Adrenal gland (tissue), 12 donors: ENCODE measurements around the gene BTBD7. TPM values are rescaled to one million over a fixed set of nuclear protein-coding genes. Genes with fewer than 3 reads are reported as not detected.

ENCODE experiments used
- DNase-seq, 7 donors: peaks; one replicate each; pipeline ENCODE4 v3.0.0-alpha.2; 2019 to 2020
- H3K27ac ChIP-seq, 5 donors: fragments of 200-600 bp; sonication (generic) in 4 of 5; 1 replicate in 3 of 5; 2 replicates in 2 of 5; pipeline versions ENCODE4 v1.5.1 to v1.8.0; 2016 to 2020; ENCODE audit warnings: mild to moderate bottlenecking in 1 of 5
- H3K27me3 ChIP-seq: fragments of 200-600 bp; 2 replicates; pipeline ENCODE4 v1.8.0; 2021
- H3K36me3 ChIP-seq, 2 donors: fragments of 200-600 bp; replicated peaks in 1 of 2; 1 replicate in 1 of 2; 2 replicates in 1 of 2; pipeline versions ENCODE4 v1.5.1 to v1.8.0; 2018 to 2022
- H3K4me1 ChIP-seq, 2 donors: fragments of 200-600 bp; replicated peaks in 1 of 2; 1 replicate in 1 of 2; 2 replicates in 1 of 2; pipeline versions ENCODE4 v1.5.1 to v1.8.0; 2018 to 2021
- H3K4me3 ChIP-seq, 4 donors: fragments of 200-600 bp; sonication (generic) in 3 of 4; one replicate each; pipeline ENCODE4 v1.5.1; 2016 to 2018
- H3K9me3 ChIP-seq, 3 donors: fragments of 200-600 bp; sonication (generic) in 1 of 3; replicated peaks in 1 of 3; 1 replicate in 2 of 3; 2 replicates in 1 of 3; pipeline versions ENCODE4 v1.5.1 to v1.8.0; 2016 to 2021
- CTCF ChIP-seq, 6 experiments: fragments of 450-650 bp in 4 of 6; fragments of 200-600 bp in 2 of 6; sonication (generic) in 1 of 6; IDR thresholded peaks; 1 replicate in 5 of 6; 2 replicates in 1 of 6; pipeline versions ENCODE4 v1.5.1 to v1.8.0; 2016 to 2021; ENCODE audit warnings: antibody characterized with exemption in 6 of 6, mild to moderate bottlenecking in 2 of 6, moderate library complexity in 1 of 6
- POLR2A ChIP-seq, 2 donors: fragments of 450-650 bp; IDR thresholded peaks; one replicate each; pipeline ENCODE4 v1.6.1; 2017; ENCODE audit warnings: antibody characterized with exemption in 2 of 2, mild to moderate bottlenecking in 2 of 2, moderate library complexity in 1 of 2
- WGBS, 4 donors: extraction: QIAGEN DNeasy Blood & Tissue Kit in 2 of 4; methylation state at CpG; one replicate each; pipeline versions ENCODE4 v1.1.5 to v1.1.7; 2013 to 2017; 5-methylcytosine and 5-hydroxymethylcytosine counted together
- intact Hi-C, 2 donors: fragments of 100-400 bp; cut with DNase I; formaldehyde crosslinking; loops; one replicate each; pipeline versions ENCODE4 v1.14.1 to v1.15.0; 2022 to 2023
- polyA plus RNA-seq, 3 donors: library from polyadenylated mRNA; stranded (reverse); fragments of 200-250 nt in 2 of 3; fragments of 350-450 nt in 1 of 3; fragmentation: Illumina TruSeq in 1 of 3; extraction: RNeasy Lipid Tissue Mini Kit (QIAGEN cat#74804) in 1 of 3; gene quantifications; one replicate each; pipeline ENCODE4 v1.2.3, GENCODE V29; 2013 to 2014
- total RNA-seq, 9 donors: library from RNA; depleted of rRNA in 4 of 9; stranded (reverse); fragments of >200 nt in 4 of 9; fragments of 120-200 nt in 1 of 9; fragmentation: NEBNext Ultra II Directional in 1 of 9; extraction: Animal tissue kit (Norgen Biotek cat#: 25700) in 1 of 9; gene quantifications; one replicate each; pipeline versions ENCODE4 v1.1.0 to v1.2.4, GENCODE V29; 2013 to 2023
- donor health status: healthy with polysubstance abuse.
- donor health status: Bipolar disorder and iron deficiency.
- donor health status: DM: yes; HTN: yes; CAD: no.
- donor health status: DM: no; HTN: no; CAD: no.
- donor health status: DM: no; HTN: no; CAD: no.
- donor health status: DM: yes; HTN: yes; CAD: no.

The BTBD7 gene
- total and polyA plus RNA-seq, 12 donors = 7.4 to 41.0 (median 17.4) TPM

GRCh38 chr14:93337884-93338283, 5.0 kb upstream of the BTBD7 start:
- WGBS, 4 donors = 96 to 100% (median 98%) methylated on average over 2 to 7 of the region's 7 CpGs
- no peaks in the 10 kb centered on the region for H3K27me3 ChIP-seq
- H3K4me3 ChIP-seq = no peak overlapping the region
- no peaks in the 10 kb centered on the region for H3K36me3 ChIP-seq
- H3K4me1 ChIP-seq = no peaks in the 10 kb centered on the region
- TF ChIP-seq CTCF (IDR thresholded peaks at IDR 0.05) (no peak), POLR2A (IDR thresholded peaks at IDR 0.05) (no peak)
- no peak overlapping the region for H3K27ac ChIP-seq
- peaks cover 0 to 3% (median 0%) of the 10 kb centered on the region in 3 donors for H3K9me3 ChIP-seq
- intact Hi-C loops = loop anchor here in 1 of 2 donors (10.0 kb wide), 1 partner anchor 103 kb away; no protein-coding TSS in a partner anchor
- DNase-seq = no peak

GRCh38 chr14:93337143-93337753, 4.4 kb upstream of the BTBD7 start:
- WGBS, 4 donors = 91 to 97% (median 94%) methylated on average over 4 of the region's 4 CpGs
- intact Hi-C loops = loop anchor here in 1 of 2 donors (10.0 kb wide), 1 partner anchor 102 kb away; no protein-coding TSS in a partner anchor
- Histone ChIP-seq H3K27ac (no peak overlapping the region), H3K4me3 (no peak overlapping the region), H3K9me3 (peaks cover 0 to 3% (median 0%) of the 10 kb centered on the region in 3 donors), H3K27me3 (no peaks in the 10 kb centered on the region), H3K4me1 (no peaks in the 10 kb centered on the region), H3K36me3 (no peaks in the 10 kb centered on the region)
- no peak for DNase-seq
- TF ChIP-seq POLR2A (IDR thresholded peaks at IDR 0.05) (no peak), CTCF (IDR thresholded peaks at IDR 0.05) (no peak)

- Histone ChIP-seq H3K27ac (peak overlapping the region; percentile 59 to 99 (median 96)), H3K4me3 (peak overlapping the region in 3 of 4 donors; percentile 21 to 94 (median 66)), H3K36me3 (no peaks in the 10 kb centered on the region), H3K27me3 (no peaks in the 10 kb centered on the region), H3K4me1 (peaks cover 9 to 28% of the 10 kb centered on the region in 2 donors), H3K9me3 (peaks cover 0 to 3% (median 0%) of the 10 kb centered on the region in 3 donors)
- 5 to 13% (median 6%) methylated on average over 7 of the region's 7 CpGs for WGBS, 4 donors
- TF ChIP-seq POLR2A (IDR thresholded peaks at IDR 0.05) = no peak
- intact Hi-C loops = loop anchor here in 1 of 2 donors (10.0 kb wide), 1 partner anchor 99 kb away; no protein-coding TSS in a partner anchor
- no peak for DNase-seq
These were observed 831 bp upstream of the BTBD7 start for GRCh38 chr14:93333631-93334103.

GRCh38 chr14:93332397-93332852, 411 bp downstream of the BTBD7 start:
- peak overlapping the region; percentile 73 to 99 (median 96) for H3K27ac ChIP-seq
- peaks cover 9 to 28% of the 10 kb centered on the region in 2 donors for H3K4me1 ChIP-seq
- peaks cover 0 to 3% (median 0%) of the 10 kb centered on the region in 3 donors for H3K9me3 ChIP-seq
- intact Hi-C loops = loop anchor here in 1 of 2 donors (10.0 kb wide), 1 partner anchor 98 kb away; no protein-coding TSS in a partner anchor
- H3K27me3 ChIP-seq = no peaks in the 10 kb centered on the region
- peak; percentile 41 to 74 (median 58) for DNase-seq
- TF ChIP-seq POLR2A (IDR thresholded peaks at IDR 0.05) = peak; percentile 42 to 71
- TF ChIP-seq CTCF (IDR thresholded peaks at IDR 0.05) = no peak
- peak overlapping the region; percentile 67 to 94 (median 88) for H3K4me3 ChIP-seq
- WGBS, 4 donors = 0 to 4% (median 1%) methylated on average over 5 to 61 of the region's 61 CpGs
- no peaks in the 10 kb centered on the region for H3K36me3 ChIP-seq
